Measurements from ENCODE around the gene SULF2. TPM values are rescaled to one million over a fixed set of nuclear protein-coding genes. Genes with fewer than 3 reads are reported as not detected.

The SULF2 gene
- total RNA-seq, 2 donors from 2014 or later = 75.7 to 146 TPM

- H3K4me3 Mint-ChIP-seq = no peak overlapping the region
- no peak for DNase-seq
- Histone ChIP-seq H3K4me1 (ENCODE audit: control insufficient read depth, insufficient read depth, low read length) (peaks cover 3% of the 10 kb centered on the region), H3K27ac (ENCODE audit: low read depth, low read length) (no peak overlapping the region), H3K4me3 (ENCODE audit: low read length) (no peak overlapping the region), H3K36me3 (ENCODE audit: control insufficient read depth, insufficient read depth, low read length) (peaks cover 61% of the 10 kb centered on the region), H3K9ac (ENCODE audit: extremely low read depth, low read length, poor library complexity, severe bottlenecking) (no peak overlapping the region), H3K27me3 (ENCODE audit: control insufficient read depth, insufficient read depth, low read length, poor library complexity, severe bottlenecking) (no peaks in the 10 kb centered on the region), H3K9me3 (ENCODE audit: control insufficient read depth, low read length) (no peaks in the 10 kb centered on the region)
- no peak overlapping the region for H3K27ac Mint-ChIP-seq
- no peak for TF ChIP-seq CTCF (conservative IDR thresholded peaks at IDR 0.05)
- peaks cover 2% of the 10 kb centered on the region for H3K9me3 Mint-ChIP-seq
- peaks cover 10% of the 10 kb centered on the region for H3K4me1 Mint-ChIP-seq
- no peaks in the 10 kb centered on the region for H3K27me3 Mint-ChIP-seq (ENCODE audit: insufficient read depth)
- H3K36me3 Mint-ChIP-seq (ENCODE audit: low read depth) = peaks cover 29% of the 10 kb centered on the region
- WGBS, 2 experiments (ENCODE audit: insufficient coverage in 1 of 2, insufficient read length in 1 of 2) = 95 to 97% methylated on average over 5 of the region's 5 CpGs
These were observed 10.2 kb downstream of the SULF2 start for GRCh38 chr20:47775039-47775438.

DNA sequence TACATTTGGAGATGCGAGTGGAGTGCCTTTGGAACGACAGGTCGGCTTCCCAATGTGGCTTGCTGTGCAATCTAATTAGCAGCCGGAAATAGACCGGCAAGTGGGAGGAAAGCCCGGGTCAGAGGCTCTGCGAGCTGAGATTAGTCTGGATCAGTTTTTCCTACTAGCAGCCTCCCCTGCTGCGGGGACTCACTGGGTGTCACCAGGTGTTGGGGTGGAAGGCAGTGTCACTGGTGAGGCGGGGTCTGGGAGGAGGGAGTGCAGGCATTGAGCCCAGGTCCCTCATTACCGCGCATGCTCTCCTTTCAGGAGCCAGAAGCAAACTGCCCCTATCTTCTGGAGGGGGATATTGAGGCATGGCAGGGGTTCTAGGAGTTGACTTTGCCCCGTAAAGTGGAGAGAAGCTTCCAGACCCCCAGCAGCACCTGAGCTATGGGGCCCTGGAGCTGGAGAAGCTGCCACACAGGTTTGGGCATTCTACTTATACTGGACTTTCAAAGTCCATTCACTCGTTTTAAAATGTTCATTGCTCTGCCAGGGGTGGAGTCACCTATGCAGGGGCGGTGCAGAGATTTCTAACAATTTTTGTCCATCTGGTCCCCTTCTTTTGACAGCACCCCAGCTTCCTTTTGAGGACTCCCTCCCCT is 11.0 kb downstream of the SULF2 start:
- Histone ChIP-seq H3K27ac (ENCODE audit: low read depth, low read length) (peak overlapping the region; percentile 73), H3K27me3 (ENCODE audit: control insufficient read depth, insufficient read depth, low read length, poor library complexity, severe bottlenecking) (no peaks in the 10 kb centered on the region), H3K36me3 (ENCODE audit: control insufficient read depth, insufficient read depth, low read length) (peaks cover 63% of the 10 kb centered on the region), H3K4me1 (ENCODE audit: control insufficient read depth, insufficient read depth, low read length) (peaks cover 3% of the 10 kb centered on the region), H3K4me3 (ENCODE audit: low read length) (no peak overlapping the region), H3K9ac (ENCODE audit: extremely low read depth, low read length, poor library complexity, severe bottlenecking) (no peak overlapping the region), H3K9me3 (ENCODE audit: control insufficient read depth, low read length) (no peaks in the 10 kb centered on the region)
- Mint-ChIP-seq H3K4me1 (peaks cover 10% of the 10 kb centered on the region), H3K27ac (no peak overlapping the region), H3K27me3 (ENCODE audit: insufficient read depth) (no peaks in the 10 kb centered on the region), H3K36me3 (ENCODE audit: low read depth) (peaks cover 35% of the 10 kb centered on the region), H3K4me3 (no peak overlapping the region), H3K9me3 (peaks cover 3% of the 10 kb centered on the region)
- no peak for TF ChIP-seq CTCF (conservative IDR thresholded peaks at IDR 0.05)
- 89 to 93% methylated on average over 9 to 14 of the region's 14 CpGs for WGBS, 2 experiments (ENCODE audit: insufficient coverage in 1 of 2, insufficient read length in 1 of 2)
- no peak for DNase-seq

DNA sequence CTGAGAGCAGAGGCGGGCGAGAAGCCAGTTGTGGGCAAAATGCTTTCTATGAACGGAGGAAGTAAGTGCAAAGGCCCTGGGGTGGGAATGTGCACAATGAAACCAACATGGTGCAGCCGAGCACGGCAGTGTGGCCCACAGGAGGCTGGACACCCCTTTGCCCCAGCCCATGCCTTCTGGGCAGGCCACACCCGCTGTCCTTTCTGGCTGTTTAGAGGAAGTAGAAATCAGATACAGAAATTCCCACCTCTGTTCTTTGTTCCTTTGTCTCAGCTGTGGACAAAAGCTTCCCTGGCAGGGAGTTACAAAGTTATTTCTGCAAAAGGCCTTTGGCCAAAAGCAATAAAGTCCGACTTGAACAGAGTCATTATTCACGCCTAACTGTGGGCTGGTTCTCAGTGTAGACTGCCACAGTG is 11.9 kb downstream of the SULF2 start:
- Mint-ChIP-seq H3K9me3 (peaks cover 3% of the 10 kb centered on the region), H3K4me1 (peaks cover 10% of the 10 kb centered on the region), H3K27ac (no peak overlapping the region), H3K36me3 (ENCODE audit: low read depth) (peaks cover 37% of the 10 kb centered on the region), H3K4me3 (no peak overlapping the region), H3K27me3 (ENCODE audit: insufficient read depth) (no peaks in the 10 kb centered on the region)
- H3K4me3 ChIP-seq (ENCODE audit: low read length) = no peak overlapping the region
- peaks cover 3% of the 10 kb centered on the region for H3K4me1 ChIP-seq (ENCODE audit: control insufficient read depth, insufficient read depth, low read length)
- WGBS, 2 experiments (ENCODE audit: insufficient coverage in 1 of 2, insufficient read length in 1 of 2) = 92 to 95% methylated on average over 6 to 8 of the region's 8 CpGs
- peaks cover 63% of the 10 kb centered on the region for H3K36me3 ChIP-seq (ENCODE audit: control insufficient read depth, insufficient read depth, low read length)
- no peak for TF ChIP-seq CTCF (conservative IDR thresholded peaks at IDR 0.05)
- no peaks in the 10 kb centered on the region for H3K9me3 ChIP-seq (ENCODE audit: control insufficient read depth, low read length)
- DNase-seq = no peak
- H3K9ac ChIP-seq (ENCODE audit: extremely low read depth, low read length, poor library complexity, severe bottlenecking) = no peak overlapping the region
- peak overlapping the region; percentile 73 for H3K27ac ChIP-seq (ENCODE audit: low read depth, low read length)
- H3K27me3 ChIP-seq (ENCODE audit: control insufficient read depth, insufficient read depth, low read length, poor library complexity, severe bottlenecking) = no peaks in the 10 kb centered on the region

Data from endodermal cell (in vitro differentiated cells).